Vagina (tissue), 2 donors: ENCODE measurements around the gene HNRNPH1. TPM values are rescaled to one million over a fixed set of nuclear protein-coding genes. Genes with fewer than 3 reads are reported as not detected.

Experiments
- DNase-seq, 2 donors: peaks; one replicate each; pipeline ENCODE4 v3.0.0-alpha.2; 2017; ENCODE audit errors: extremely low spot score in 2 of 2
- H3K27ac ChIP-seq: fragments of 200-600 bp; sonication (generic); one replicate; pipeline ENCODE4 v1.5.1; 2019
- H3K27me3 ChIP-seq: fragments of 200-600 bp; sonication (generic); one replicate; pipeline ENCODE4 v1.5.1; 2019
- H3K36me3 ChIP-seq, 2 donors: fragments of 200-600 bp; sonication (generic); one replicate each; pipeline ENCODE4 v1.5.1; 2017 to 2019
- H3K4me1 ChIP-seq: fragments of 200-600 bp; sonication (generic); one replicate; pipeline ENCODE4 v1.5.1; 2019
- H3K4me3 ChIP-seq, 2 donors: fragments of 200-600 bp; sonication (generic); 1 replicate in 1 of 2; 2 replicates in 1 of 2; pipeline ENCODE4 v1.5.1; 2016 to 2019
- H3K9me3 ChIP-seq: fragments of 200-600 bp; sonication (generic); one replicate; pipeline ENCODE4 v1.5.1; 2019
- CTCF ChIP-seq, 3 experiments: fragments of 450-650 bp in 2 of 3; fragments of 200-600 bp in 1 of 3; sonication (generic) in 1 of 3; IDR thresholded peaks; one replicate each; pipeline ENCODE4 v1.5.1; 2017 to 2019; ENCODE audit warnings: antibody characterized with exemption in 3 of 3, mild to moderate bottlenecking in 2 of 3, moderate library complexity in 2 of 3
- POLR2A ChIP-seq, 2 donors: fragments of 450-650 bp; IDR thresholded peaks; one replicate each; pipeline ENCODE4 v1.6.1; 2017; ENCODE audit warnings: antibody characterized with exemption in 2 of 2, mild to moderate bottlenecking in 2 of 2, moderate library complexity in 2 of 2
- POLR2AphosphoS5 ChIP-seq, 2 donors: sonication (generic); formaldehyde crosslinking; IDR thresholded peaks; one replicate each; pipeline ENCODE4 v1.9.0; 2017; ENCODE audit warnings: antibody characterized with exemption in 2 of 2, mild to moderate bottlenecking in 2 of 2, low read depth in 1 of 2; ENCODE audit not compliant: insufficient read depth in 1 of 2
- intact Hi-C: fragments of 100-400 bp; cut with DNase I; formaldehyde crosslinking; loops from one replicate; pipeline ENCODE4 v1.15.1; 2023
- total RNA-seq: library from RNA; depleted of rRNA; stranded (reverse); fragments of >200 nt; gene quantifications from one replicate; pipeline ENCODE4 v1.2.3, GENCODE V29; 2016

The HNRNPH1 gene
- total RNA-seq, 1 donor from 2014 or later: 483 TPM

- peaks cover 63% of the 10 kb centered on the region for H3K4me1 ChIP-seq
- peaks cover 6 to 96% of the 10 kb centered on the region in 2 donors for H3K36me3 ChIP-seq
- H3K27ac ChIP-seq: no peak overlapping the region
- intact Hi-C loops: loop anchor here (10.0 kb wide), 1 partner anchor 1471 kb away; no protein-coding TSS in a partner anchor
- H3K4me3 ChIP-seq: no peak overlapping the region
- DNase-seq: no peak
- TF ChIP-seq POLR2AphosphoS5 (IDR thresholded peaks at IDR 0.05; ENCODE audit: insufficient read depth in 1 of 2, low read depth in 1 of 2) (no peak), CTCF (IDR thresholded peaks at IDR 0.05) (no peak), POLR2A (IDR thresholded peaks at IDR 0.05) (no peak)
- no peaks in the 10 kb centered on the region for H3K27me3 ChIP-seq
- H3K9me3 ChIP-seq: no peaks in the 10 kb centered on the region
Observed at GRCh38 chr5:179616002-179616594, 7.4 kb downstream of the HNRNPH1 start.

- H3K36me3 ChIP-seq: peaks cover 6 to 93% of the 10 kb centered on the region in 2 donors
- H3K4me1 ChIP-seq: peaks cover 62% of the 10 kb centered on the region
- no peak overlapping the region for H3K27ac ChIP-seq
- no peak for TF ChIP-seq POLR2A (IDR thresholded peaks at IDR 0.05)
- H3K9me3 ChIP-seq: no peaks in the 10 kb centered on the region
- intact Hi-C loops: loop anchor here (10.0 kb wide), 1 partner anchor 1470 kb away; no protein-coding TSS in a partner anchor
- no peaks in the 10 kb centered on the region for H3K27me3 ChIP-seq
- H3K4me3 ChIP-seq: no peak overlapping the region
- DNase-seq: no peak
Observed at GRCh38 chr5:179615203-179615602, 8.3 kb downstream of the HNRNPH1 start.

- TF ChIP-seq CTCF (IDR thresholded peaks at IDR 0.05) (no peak), POLR2AphosphoS5 (IDR thresholded peaks at IDR 0.05; ENCODE audit: insufficient read depth in 1 of 2, low read depth in 1 of 2) (no peak), POLR2A (IDR thresholded peaks at IDR 0.05) (no peak)
Observed at GRCh38 chr5:179614745-179615144, 8.7 kb downstream of the HNRNPH1 start.

GRCh38 chr5:179613460-179614071 lies 9.9 kb downstream of the HNRNPH1 start:
- intact Hi-C loops: loop anchor here (10.0 kb wide), 1 partner anchor 1469 kb away; no protein-coding TSS in a partner anchor
- Histone ChIP-seq H3K4me1 (peaks cover 55% of the 10 kb centered on the region), H3K36me3 (peaks cover 6 to 95% of the 10 kb centered on the region in 2 donors), H3K27ac (no peak overlapping the region), H3K4me3 (no peak overlapping the region), H3K27me3 (no peaks in the 10 kb centered on the region), H3K9me3 (no peaks in the 10 kb centered on the region)
- no peak for TF ChIP-seq CTCF (IDR thresholded peaks at IDR 0.05)
- no peak for TF ChIP-seq POLR2A (IDR thresholded peaks at IDR 0.05)
- TF ChIP-seq POLR2AphosphoS5 (IDR thresholded peaks at IDR 0.05; ENCODE audit: insufficient read depth in 1 of 2, low read depth in 1 of 2): no peak
- no peak for DNase-seq

More at GRCh38 chr5:179614745-179615144, 8.7 kb downstream of the HNRNPH1 start:
- no peak overlapping the region for H3K27ac ChIP-seq
- H3K4me3 ChIP-seq: no peak overlapping the region
- H3K9me3 ChIP-seq: no peaks in the 10 kb centered on the region
- H3K4me1 ChIP-seq: peaks cover 62% of the 10 kb centered on the region
- peaks cover 6 to 93% of the 10 kb centered on the region in 2 donors for H3K36me3 ChIP-seq
- intact Hi-C loops: loop anchor here (10.0 kb wide), 1 partner anchor 1470 kb away; no protein-coding TSS in a partner anchor
- no peaks in the 10 kb centered on the region for H3K27me3 ChIP-seq
- DNase-seq: no peak

- intact Hi-C loops: loop anchor here (10.0 kb wide), 1 partner anchor 1468 kb away; no protein-coding TSS in a partner anchor
- peaks cover 48% of the 10 kb centered on the region for H3K4me1 ChIP-seq
- peaks cover 6 to 92% of the 10 kb centered on the region in 2 donors for H3K36me3 ChIP-seq
Observed at GRCh38 chr5:179612577-179613459, 10.7 kb downstream of the HNRNPH1 start.

More at GRCh38 chr5:179612577-179613459, 10.7 kb downstream of the HNRNPH1 start:
- Histone ChIP-seq H3K4me3 (no peak overlapping the region), H3K9me3 (no peaks in the 10 kb centered on the region), H3K27me3 (no peaks in the 10 kb centered on the region), H3K27ac (no peak overlapping the region)
- TF ChIP-seq CTCF (IDR thresholded peaks at IDR 0.05): no peak
- TF ChIP-seq POLR2A (IDR thresholded peaks at IDR 0.05): no peak
- no peak for TF ChIP-seq POLR2AphosphoS5 (IDR thresholded peaks at IDR 0.05; ENCODE audit: insufficient read depth in 1 of 2, low read depth in 1 of 2)
- no peak for DNase-seq
